Endothelial cell (in vitro differentiated cells): Measurements from ENCODE around the gene TRDMT1. TPM values are rescaled to one million over a fixed set of nuclear protein-coding genes. Genes with fewer than 3 reads are reported as not detected.

Experiments used
- DNase-seq: peaks from one replicate; pipeline ENCODE4 v3.0.0; 2021; ENCODE audit warnings: low spot score
- H3K27ac Mint-ChIP-seq: one replicate; pipeline ENCODE4 v1.8.0; 2021; ENCODE audit warnings: mixed read lengths, inconsistent platforms; ENCODE audit not compliant: unreplicated experiment
- H3K27me3 Mint-ChIP-seq: one replicate; pipeline ENCODE4 v1.8.0; 2021; ENCODE audit warnings: mild to moderate bottlenecking, moderate library complexity, mixed read lengths, inconsistent platforms; ENCODE audit not compliant: unreplicated experiment
- H3K36me3 Mint-ChIP-seq: one replicate; pipeline ENCODE4 v1.8.0; 2021; ENCODE audit warnings: mild to moderate bottlenecking, low read depth, mixed read lengths, inconsistent platforms; ENCODE audit not compliant: unreplicated experiment
- H3K4me1 Mint-ChIP-seq: one replicate; pipeline ENCODE4 v1.8.0; 2021; ENCODE audit warnings: mild to moderate bottlenecking, mixed read lengths, inconsistent platforms; ENCODE audit not compliant: unreplicated experiment
- H3K4me3 Mint-ChIP-seq: one replicate; pipeline ENCODE4 v1.8.0; 2021; ENCODE audit warnings: mild to moderate bottlenecking, mixed read lengths, inconsistent platforms; ENCODE audit not compliant: unreplicated experiment
- H3K9me3 Mint-ChIP-seq: one replicate; pipeline ENCODE4 v1.8.0; 2021; ENCODE audit warnings: mixed read lengths, inconsistent platforms; ENCODE audit not compliant: unreplicated experiment
- CTCF ChIP-seq: fragments of 200-600 bp; sonication (generic); IDR thresholded peaks from one replicate; pipeline ENCODE4 v1.5.0; 2021; ENCODE audit warnings: antibody characterized with exemption; ENCODE audit not compliant: unreplicated experiment
- total RNA-seq: library from RNA; stranded (reverse); fragmentation: NEBNext Ultra II Directional; extraction: Animal tissue kit (Norgen Biotek cat#: 25700); gene quantifications from one replicate; pipeline ENCODE4 v1.2.1, GENCODE V29; 2021; ENCODE audit not compliant: unreplicated experiment

The TRDMT1 gene
- total RNA-seq, 1 donor from 2014 or later, result 17.7 TPM

- Mint-ChIP-seq H3K27me3 (no peaks in the 10 kb centered on the region), H3K9me3 (no peaks in the 10 kb centered on the region), H3K36me3 (no peaks in the 10 kb centered on the region), H3K4me1 (no peaks in the 10 kb centered on the region), H3K4me3 (no peak overlapping the region), H3K27ac (no peak overlapping the region)
- TF ChIP-seq CTCF, result no peak
- DNase-seq, result no peak
These were observed 19.7 kb downstream of the TRDMT1 start for GRCh38 chr10:17181751-17182150.

GRCh38 chr10:17181110-17181509, 20.4 kb downstream of the TRDMT1 start:
- no peaks in the 10 kb centered on the region for H3K9me3 Mint-ChIP-seq
- no peaks in the 10 kb centered on the region for H3K36me3 Mint-ChIP-seq
- H3K27ac Mint-ChIP-seq, result no peak overlapping the region
- H3K4me1 Mint-ChIP-seq, result no peaks in the 10 kb centered on the region
- no peak overlapping the region for H3K4me3 Mint-ChIP-seq
- H3K27me3 Mint-ChIP-seq, result no peaks in the 10 kb centered on the region
- TF ChIP-seq CTCF, result no peak
- DNase-seq, result no peak

GRCh38 chr10:17179002-17179401, 22.5 kb downstream of the TRDMT1 start:
- no peaks in the 10 kb centered on the region for H3K9me3 Mint-ChIP-seq
- peaks cover 4% of the 10 kb centered on the region for H3K4me1 Mint-ChIP-seq
- H3K27me3 Mint-ChIP-seq, result no peaks in the 10 kb centered on the region
- DNase-seq, result no peak
- no peak for TF ChIP-seq CTCF
- H3K4me3 Mint-ChIP-seq, result no peak overlapping the region
- no peaks in the 10 kb centered on the region for H3K36me3 Mint-ChIP-seq
- H3K27ac Mint-ChIP-seq, result no peak overlapping the region

GRCh38 chr10:17178006-17178405, 23.5 kb downstream of the TRDMT1 start:
- Mint-ChIP-seq H3K9me3 (no peaks in the 10 kb centered on the region), H3K36me3 (no peaks in the 10 kb centered on the region), H3K27ac (no peak overlapping the region), H3K27me3 (no peaks in the 10 kb centered on the region), H3K4me1 (peaks cover 4% of the 10 kb centered on the region), H3K4me3 (no peak overlapping the region)
- no peak for TF ChIP-seq CTCF
- no peak for DNase-seq

- no peaks in the 10 kb centered on the region for H3K9me3 Mint-ChIP-seq
- H3K4me3 Mint-ChIP-seq, result no peak overlapping the region
- no peaks in the 10 kb centered on the region for H3K36me3 Mint-ChIP-seq
- no peaks in the 10 kb centered on the region for H3K27me3 Mint-ChIP-seq
- H3K27ac Mint-ChIP-seq, result no peak overlapping the region
- no peak for DNase-seq
- no peak for TF ChIP-seq CTCF
- H3K4me1 Mint-ChIP-seq, result peaks cover 4% of the 10 kb centered on the region
These were observed 24.5 kb downstream of the TRDMT1 start for GRCh38 chr10:17177014-17177413.
